OCI-LY7 (cell line): ENCODE data around the gene ZIC4. TPM values are rescaled to one million over a fixed set of nuclear protein-coding genes. Genes with fewer than 3 reads are reported as not detected.

Source experiments
- BruUV-seq: library from RNA; stranded (reverse); fragments of 400-500 nt; replicated peaks from 2 replicates; lab custom pipeline; 2021; lab: Mats Ljungman, UMichigan
- CTCF ChIA-PET: fragments of 300-600 bp; sonication (Branson Sonifier 250); formaldehyde crosslinking; loops from one replicate; lab custom pipeline; 2022; ENCODE audit warnings: antibody characterized with exemption; ENCODE audit not compliant: unreplicated experiment; lab: Charles Lee
- POLR2A ChIA-PET: fragments of 300-600 bp; sonication (Branson Sonifier 250); formaldehyde crosslinking; loops from one replicate; lab custom pipeline; 2022; ENCODE audit warnings: antibody characterized with exemption; lab: Charles Lee
- DNase-seq: peaks from one replicate; pipeline ENCODE4 v3.0.0-alpha.2; 2015; ENCODE audit warnings: low spot score
- H2AFZ ChIP-seq: fragments of 200-600 bp; sonication (generic), shearing (Covaris generic); 2 replicates; pipeline ENCODE4 v1.6.1; 2014; ENCODE audit warnings: mild to moderate bottlenecking, antibody characterized with exemption, low read length, moderate library complexity
- H3K27ac ChIP-seq: fragments of 200-600 bp; sonication (generic); 2 replicates; pipeline ENCODE4 v1.5.1; 2014; ENCODE audit warnings: mixed run types, low read depth, mild to moderate bottlenecking, moderate library complexity, low read length, inconsistent platforms; ENCODE audit not compliant: poor library complexity, severe bottlenecking
- H3K36me3 ChIP-seq: fragments of 200-600 bp; sonication (generic); 2 replicates; pipeline ENCODE4 v1.6.1; 2014; ENCODE audit warnings: mild to moderate bottlenecking, antibody characterized with exemption, low read length, moderate library complexity, mixed read lengths; ENCODE audit not compliant: insufficient read depth
- H3K4me1 ChIP-seq: fragments of 200-600 bp; sonication (generic); 2 replicates; pipeline ENCODE4 v1.5.1; 2014; ENCODE audit warnings: mild to moderate bottlenecking, low read length; ENCODE audit not compliant: insufficient read depth, poor library complexity, severe bottlenecking
- H3K4me2 ChIP-seq: fragments of 200-600 bp; sonication (generic); 2 replicates; pipeline ENCODE4 v1.6.1; 2014; ENCODE audit warnings: mild to moderate bottlenecking, low read length
- H3K4me3 ChIP-seq: fragments of 200-600 bp; sonication (generic); 2 replicates; pipeline ENCODE4 v1.5.1; 2014; ENCODE audit warnings: mild to moderate bottlenecking, low read depth, low read length; ENCODE audit not compliant: poor library complexity, severe bottlenecking
- H3K79me2 ChIP-seq: fragments of 200-600 bp; sonication (generic); 2 replicates; pipeline ENCODE4 v1.6.1; 2016; ENCODE audit warnings: low read depth, mild to moderate bottlenecking, low read length, moderate library complexity, mixed read lengths; ENCODE audit not compliant: insufficient read depth
- H3K9me2 ChIP-seq: fragments of 200-600 bp; sonication (generic); 2 replicates; pipeline ENCODE4 v1.6.1; 2016; ENCODE audit warnings: mild to moderate bottlenecking, low read length, mixed read lengths; ENCODE audit not compliant: insufficient read depth
- H3K9me3 ChIP-seq: fragments of 200-600 bp; sonication (generic); 2 replicates; pipeline ENCODE4 v1.6.1; 2014; ENCODE audit warnings: mild to moderate bottlenecking, mixed run types, low read length, mixed read lengths
- H4K20me1 ChIP-seq: fragments of 200-600 bp; sonication (generic); 2 replicates; pipeline ENCODE4 v1.6.1; 2014; ENCODE audit warnings: mild to moderate bottlenecking, antibody characterized with exemption, low read length, moderate library complexity, mixed read lengths; ENCODE audit not compliant: insufficient read depth
- CTCF ChIP-seq: fragments of 200-600 bp; sonication (generic); conservative IDR thresholded peaks from 2 replicates; pipeline ENCODE4 v1.5.1; 2014; ENCODE audit warnings: mild to moderate bottlenecking, antibody characterized with exemption, low read length, moderate library complexity, mixed read lengths
- EZH2phosphoT487 ChIP-seq: fragments of 200-600 bp; sonication (generic); IDR thresholded peaks from 2 replicates; pipeline ENCODE4 v1.6.1; 2018; ENCODE audit warnings: low read depth, borderline replicate concordance, mild to moderate bottlenecking, mixed run types, antibody characterized with exemption, low read length, moderate library complexity, mixed read lengths
- intact Hi-C: fragments of 100-400 bp; cut with micrococcal nuclease; formaldehyde crosslinking; loops from one replicate; pipeline ENCODE4 v1.10.0; 2022; ENCODE audit not compliant: unreplicated experiment
- total RNA-seq, 2 experiments: library from RNA; depleted of rRNA in 1 of 2; stranded (reverse); fragments of >200 nt in 1 of 2; shearing (Covaris generic) in 1 of 2; gene quantifications; 2 replicates each; pipeline ENCODE4 v1.2.3, GENCODE V29; 2014 to 2022

The ZIC4 gene
- total RNA-seq, 2 experiments from 2014 or later = not detected

GRCh38 chr3:147379651-147380050 lies 26.7 kb downstream of the ZIC4 start:
- Histone ChIP-seq H3K79me2 (no peaks in the 10 kb centered on the region), H4K20me1 (no peaks in the 10 kb centered on the region), H3K4me2 (no peak overlapping the region), H3K4me3 (no peak overlapping the region), H3K4me1 (no peaks in the 10 kb centered on the region), H3K36me3 (no peaks in the 10 kb centered on the region), H2AFZ (no peak overlapping the region), H3K9me2 (no peaks in the 10 kb centered on the region), H3K27ac (no peak overlapping the region), H3K9me3 (no peaks in the 10 kb centered on the region)
- intact Hi-C loops = no loop called here
- TF ChIP-seq CTCF (no peak), EZH2phosphoT487 (no peak)
- BruUV-seq = no TSS peak
- ChIA-PET POLR2A (no interaction called here), CTCF (interaction anchor here (0.5 kb wide), 1 partner anchor 378 kb away, joined by 3 read pairs; no protein-coding TSS in a partner anchor)
- DNase-seq = no peak

GRCh38 chr3:147377412-147378367 lies 28.7 kb downstream of the ZIC4 start:
- no peaks in the 10 kb centered on the region for H3K9me3 ChIP-seq
- no TSS peak for BruUV-seq
- H3K36me3 ChIP-seq = no peaks in the 10 kb centered on the region
- H3K27ac ChIP-seq = no peak overlapping the region
- no peak overlapping the region for H2AFZ ChIP-seq
- intact Hi-C loops = no loop called here
- H3K4me2 ChIP-seq = no peak overlapping the region
- H3K4me3 ChIP-seq = no peak overlapping the region
- no peaks in the 10 kb centered on the region for H3K79me2 ChIP-seq
- no peak for TF ChIP-seq CTCF
- no peak for TF ChIP-seq EZH2phosphoT487
- POLR2A ChIA-PET = no interaction called here
- no peaks in the 10 kb centered on the region for H4K20me1 ChIP-seq
- no peaks in the 10 kb centered on the region for H3K9me2 ChIP-seq
- DNase-seq = no peak
- CTCF ChIA-PET = no interaction called here
- H3K4me1 ChIP-seq = no peaks in the 10 kb centered on the region

GRCh38 chr3:147373301-147373700 lies 33.0 kb downstream of the ZIC4 start:
- Histone ChIP-seq H3K79me2 (no peaks in the 10 kb centered on the region), H2AFZ (no peak overlapping the region), H3K4me3 (no peak overlapping the region), H3K4me2 (no peak overlapping the region), H3K9me2 (no peaks in the 10 kb centered on the region), H3K9me3 (no peaks in the 10 kb centered on the region), H3K4me1 (no peaks in the 10 kb centered on the region), H3K36me3 (no peaks in the 10 kb centered on the region), H3K27ac (no peak overlapping the region), H4K20me1 (no peaks in the 10 kb centered on the region)
- TF ChIP-seq CTCF = no peak
- no peak for TF ChIP-seq EZH2phosphoT487
- intact Hi-C loops = no loop called here
- no peak for DNase-seq
- CTCF ChIA-PET = no interaction called here
- no TSS peak for BruUV-seq
- POLR2A ChIA-PET = no interaction called here
